Spinal cord (tissue), 10 donors: Measurements from ENCODE around the gene TRIM37. TPM values are rescaled to one million over a fixed set of nuclear protein-coding genes. Genes with fewer than 3 reads are reported as not detected.

Experiments used
- DNase-seq, 6 donors: peaks; one replicate each; pipeline versions ENCODE4 v3.0.0 to v3.0.0-alpha.2; 2013 to 2015; ENCODE audit warnings: low spot score in 6 of 6, low read depth in 4 of 6
- H3K27ac ChIP-seq: one replicate; pipeline ENCODE4 v1.5.1; 2013; ENCODE audit warnings: low read depth, low read length, control low read depth
- H3K27me3 ChIP-seq: one replicate; pipeline ENCODE4 v1.6.1; 2013; ENCODE audit warnings: low read length; ENCODE audit not compliant: control insufficient read depth, insufficient read depth
- H3K36me3 ChIP-seq: one replicate; pipeline ENCODE4 v1.6.1; 2013; ENCODE audit warnings: low read length; ENCODE audit not compliant: control insufficient read depth, insufficient read depth
- H3K4me1 ChIP-seq: one replicate; pipeline ENCODE4 v1.6.1; 2013; ENCODE audit warnings: low read length; ENCODE audit not compliant: control insufficient read depth, insufficient read depth
- H3K4me3 ChIP-seq: one replicate; pipeline ENCODE4 v1.5.1; 2013; ENCODE audit warnings: low read depth, low read length, control low read depth
- H3K9me3 ChIP-seq: one replicate; pipeline ENCODE4 v1.6.1; 2013; ENCODE audit warnings: low read length; ENCODE audit not compliant: control insufficient read depth, insufficient read depth
- WGBS: methylation state at CpG from one replicate; pipeline ENCODE4 v1.1.5; 2013; ENCODE audit warnings: missing lambda C conversion rate; ENCODE audit not compliant: insufficient coverage; 5-methylcytosine and 5-hydroxymethylcytosine counted together
- polyA plus RNA-seq, 2 donors: library from polyadenylated mRNA; unstranded; fragments of 120-200 nt; gene quantifications; one replicate each; pipeline ENCODE4 v1.2.1, GENCODE V29; 2013; ENCODE audit not compliant: insufficient read length in 2 of 2
- total RNA-seq, 2 donors: library from RNA; depleted of rRNA in 1 of 2; stranded (reverse); fragments of 120-200 nt in 1 of 2; fragments of >200 nt in 1 of 2; gene quantifications; one replicate each; pipeline versions ENCODE4 v1.2.3 to v1.2.4, GENCODE V29; 2013 to 2014
- donor health status: healthy.

TRIM37 gene
- total and polyA plus RNA-seq, 4 donors, result 50.6 to 94.4 (median 67.8) TPM

GRCh38 chr17:58989629-58990028 lies 117.1 kb downstream of the TRIM37 start:
- H3K36me3 ChIP-seq, result peaks cover 6% of the 10 kb centered on the region
- H3K27me3 ChIP-seq, result no peaks in the 10 kb centered on the region
- no peak overlapping the region for H3K27ac ChIP-seq
- WGBS, result no CpG with 5 or more reads among the region's 2 CpGs
- no peak for DNase-seq
- no peaks in the 10 kb centered on the region for H3K4me1 ChIP-seq
- no peak overlapping the region for H3K4me3 ChIP-seq
- H3K9me3 ChIP-seq, result no peaks in the 10 kb centered on the region

GRCh38 chr17:58985971-58986370 lies 120.7 kb downstream of the TRIM37 start:
- H3K4me1 ChIP-seq, result no peaks in the 10 kb centered on the region
- DNase-seq, result no peak
- H3K9me3 ChIP-seq, result no peaks in the 10 kb centered on the region
- H3K36me3 ChIP-seq, result peaks cover 6% of the 10 kb centered on the region
- no peak overlapping the region for H3K27ac ChIP-seq
- no CpG with 5 or more reads among the region's 6 CpGs for WGBS
- H3K27me3 ChIP-seq, result no peaks in the 10 kb centered on the region
- H3K4me3 ChIP-seq, result no peak overlapping the region

DNA sequence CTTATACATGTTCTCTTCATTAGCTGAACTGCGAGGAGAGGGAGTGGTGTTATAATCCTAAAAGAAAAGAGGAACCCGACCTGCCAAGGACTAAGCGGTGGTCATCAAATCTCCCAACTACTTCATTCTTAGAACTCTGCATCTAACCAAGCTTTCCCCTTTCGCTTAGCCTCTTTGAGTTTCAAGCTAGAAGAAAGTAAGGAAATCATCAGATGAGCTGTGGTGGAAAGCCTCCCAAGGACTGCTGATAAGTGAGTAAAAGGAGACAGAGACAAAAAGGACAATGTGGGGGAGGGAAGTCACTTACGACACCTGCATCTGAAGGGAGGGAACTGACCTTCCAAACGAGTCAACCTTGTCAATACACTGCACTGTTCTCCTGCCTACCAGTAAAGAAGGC lies 121.3 kb downstream of the TRIM37 start:
- no peaks in the 10 kb centered on the region for H3K27me3 ChIP-seq
- H3K36me3 ChIP-seq, result peaks cover 6% of the 10 kb centered on the region
- H3K27ac ChIP-seq, result no peak overlapping the region
- H3K4me1 ChIP-seq, result no peaks in the 10 kb centered on the region
- H3K4me3 ChIP-seq, result no peak overlapping the region
- 100% methylated on average over 2 of the region's 6 CpGs for WGBS
- DNase-seq, result no peak
- H3K9me3 ChIP-seq, result no peaks in the 10 kb centered on the region

GRCh38 chr17:58982626-58983025 lies 124.1 kb downstream of the TRIM37 start:
- 57% methylated on average over 1 of the region's 3 CpGs for WGBS

GRCh38 chr17:58980706-58981481 lies 125.8 kb downstream of the TRIM37 start:
- no peaks in the 10 kb centered on the region for H3K9me3 ChIP-seq
- H3K4me3 ChIP-seq, result no peak overlapping the region
- H3K36me3 ChIP-seq, result peaks cover 5% of the 10 kb centered on the region
- H3K27me3 ChIP-seq, result no peaks in the 10 kb centered on the region
- H3K4me1 ChIP-seq, result no peaks in the 10 kb centered on the region
- no peak overlapping the region for H3K27ac ChIP-seq
- peak in 1 of 6 donors; percentile 50 for DNase-seq
- no CpG with 5 or more reads among the region's 3 CpGs for WGBS

More at GRCh38 chr17:58982626-58983025, 124.1 kb downstream of the TRIM37 start:
- Histone ChIP-seq H3K36me3 (peaks cover 8% of the 10 kb centered on the region), H3K4me1 (no peaks in the 10 kb centered on the region), H3K4me3 (no peak overlapping the region), H3K27me3 (no peaks in the 10 kb centered on the region), H3K9me3 (no peaks in the 10 kb centered on the region), H3K27ac (no peak overlapping the region)
- no peak for DNase-seq

- peaks cover 5% of the 10 kb centered on the region for H3K36me3 ChIP-seq
- peak in 1 of 6 donors; percentile 44 for DNase-seq
- H3K9me3 ChIP-seq, result no peaks in the 10 kb centered on the region
- no peak overlapping the region for H3K4me3 ChIP-seq
- H3K27ac ChIP-seq, result no peak overlapping the region
- no peaks in the 10 kb centered on the region for H3K27me3 ChIP-seq
- WGBS, result 80% methylated on average over 1 of the region's 3 CpGs
- H3K4me1 ChIP-seq, result no peaks in the 10 kb centered on the region
Observed at GRCh38 chr17:58976541-58976940, 130.1 kb downstream of the TRIM37 start.

DNA sequence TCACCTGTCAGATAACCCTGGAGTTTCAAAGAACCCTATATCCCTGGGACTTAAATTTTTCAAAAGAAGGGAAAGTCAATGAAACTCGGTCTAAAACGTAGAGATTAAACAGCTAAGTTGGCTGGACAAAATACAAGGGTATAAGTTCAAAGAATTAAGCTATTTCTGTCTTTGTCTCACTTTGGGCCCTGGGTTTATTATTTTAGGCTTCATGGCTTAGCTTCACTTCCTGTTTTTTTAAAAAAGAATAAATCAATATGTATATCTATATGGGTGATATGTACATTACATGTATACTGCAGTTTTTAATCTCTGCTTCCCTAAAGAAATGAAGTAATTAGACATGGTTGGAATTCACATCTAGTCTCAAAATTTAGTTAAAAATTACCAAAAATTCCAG lies 132.3 kb downstream of the TRIM37 start:
- no peaks in the 10 kb centered on the region for H3K9me3 ChIP-seq
- no peaks in the 10 kb centered on the region for H3K4me1 ChIP-seq
- no peak overlapping the region for H3K4me3 ChIP-seq
- no CpG with 5 or more reads among the region's 2 CpGs for WGBS
- DNase-seq, result no peak
- no peaks in the 10 kb centered on the region for H3K36me3 ChIP-seq
- no peak overlapping the region for H3K27ac ChIP-seq
- no peaks in the 10 kb centered on the region for H3K27me3 ChIP-seq

DNA sequence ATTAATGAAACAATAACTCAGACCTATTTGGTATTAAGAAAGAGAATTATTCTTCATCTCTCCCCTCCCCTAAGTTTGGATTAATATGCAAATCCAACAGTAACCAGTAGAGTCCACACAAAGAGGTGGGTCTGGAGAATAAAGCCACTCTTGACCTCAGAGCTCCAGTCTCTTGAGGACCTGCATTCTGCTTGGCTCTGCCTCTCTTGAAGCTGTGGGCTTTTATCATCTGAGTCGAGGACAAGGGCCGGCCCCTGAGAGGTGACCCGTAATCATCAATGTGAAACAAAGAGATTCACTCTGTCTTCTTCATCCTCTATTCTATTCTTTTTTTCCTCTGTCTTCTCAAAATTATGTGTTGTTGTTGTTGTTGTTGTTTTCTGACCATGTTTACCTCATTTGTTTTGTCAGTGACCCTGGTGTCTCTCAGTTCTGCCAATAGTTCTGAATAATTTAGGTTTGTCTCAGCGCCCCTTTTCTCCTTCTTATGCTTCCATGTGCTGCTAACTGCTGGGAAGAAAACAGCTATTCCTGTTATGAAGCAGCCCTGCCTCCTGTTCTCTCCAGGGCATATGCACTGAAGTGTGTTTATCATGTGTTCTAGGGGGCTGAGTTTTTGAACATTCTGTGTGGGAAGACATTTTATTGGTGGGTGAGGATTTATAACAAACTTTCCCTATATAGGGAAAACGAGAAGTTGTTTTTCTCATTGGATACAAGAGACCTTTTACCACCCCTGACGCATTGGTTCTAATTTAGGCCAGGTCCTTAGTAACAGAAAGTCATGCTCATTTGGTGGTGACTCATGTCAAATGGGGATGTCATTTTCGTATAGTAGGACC lies 135.8 kb downstream of the TRIM37 start:
- Histone ChIP-seq H3K27ac (no peak overlapping the region), H3K27me3 (no peaks in the 10 kb centered on the region), H3K4me1 (no peaks in the 10 kb centered on the region), H3K9me3 (no peaks in the 10 kb centered on the region), H3K36me3 (no peaks in the 10 kb centered on the region), H3K4me3 (no peak overlapping the region)
- peak in 2 of 6 donors; percentile 45 to 57 for DNase-seq
- 50% methylated on average over 1 of the region's 7 CpGs for WGBS

DNA sequence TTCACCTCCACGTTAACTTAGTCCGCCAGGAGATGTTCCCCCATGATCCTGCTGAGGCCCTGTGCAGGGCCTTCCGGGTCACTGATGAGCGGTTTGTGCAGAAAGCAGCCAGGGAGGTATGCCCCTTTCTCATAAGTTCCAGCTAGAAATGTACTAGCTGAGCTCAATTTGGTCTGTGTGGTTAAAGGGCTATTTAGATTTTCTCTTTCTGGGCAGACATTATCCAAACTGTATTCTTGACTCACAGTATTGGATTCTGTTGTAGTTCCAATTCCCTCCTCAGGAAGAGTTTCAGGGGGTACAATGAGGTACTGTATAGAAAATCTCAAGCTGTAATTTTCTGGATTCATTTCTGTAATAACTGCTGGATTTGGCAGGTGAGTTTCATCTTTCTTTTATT lies 137.1 kb downstream of the TRIM37 start:
- H3K27ac ChIP-seq, result no peak overlapping the region
- H3K9me3 ChIP-seq, result no peaks in the 10 kb centered on the region
- H3K4me1 ChIP-seq, result no peaks in the 10 kb centered on the region
- no peaks in the 10 kb centered on the region for H3K36me3 ChIP-seq
- no CpG with 5 or more reads among the region's 4 CpGs for WGBS
- no peak overlapping the region for H3K4me3 ChIP-seq
- H3K27me3 ChIP-seq, result no peaks in the 10 kb centered on the region
- no peak for DNase-seq
